Nephron (organoid): ENCODE measurements around the gene CREM.

Source experiments
- H3K27ac Mint-ChIP-seq, 3 experiments: 2 replicates each; pipeline ENCODE4 v1.8.0; 2020; ENCODE audit warnings: mixed read lengths in 3 of 3, mild to moderate bottlenecking in 2 of 3, moderate library complexity in 1 of 3
- H3K27me3 Mint-ChIP-seq: 2 replicates; pipeline ENCODE4 v1.8.0; 2021; ENCODE audit warnings: low read depth, mild to moderate bottlenecking, moderate library complexity, mixed read lengths
- H3K36me3 Mint-ChIP-seq: 2 replicates; pipeline ENCODE4 v1.8.0; 2020; ENCODE audit warnings: low read depth, mixed read lengths
- H3K4me1 Mint-ChIP-seq: 2 replicates; pipeline ENCODE4 v1.8.0; 2020; ENCODE audit warnings: mixed read lengths
- H3K4me3 Mint-ChIP-seq, 3 experiments: 2 replicates each; pipeline ENCODE4 v1.8.0; 2020; ENCODE audit warnings: mild to moderate bottlenecking in 3 of 3, mixed read lengths in 3 of 3, moderate library complexity in 2 of 3
- H3K9me3 Mint-ChIP-seq: 2 replicates; pipeline ENCODE4 v1.8.0; 2020; ENCODE audit warnings: mixed read lengths
- CTCF ChIP-seq, 3 experiments: fragments of 200-600 bp; sonication (generic); IDR thresholded peaks; one replicate each; pipeline ENCODE4 v1.5.0; 2021; ENCODE audit warnings: antibody characterized with exemption in 3 of 3; ENCODE audit not compliant: unreplicated experiment in 3 of 3

The CREM gene

GRCh38 chr10:35251373-35252100 lies 124.9 kb downstream of the CREM start:
- Mint-ChIP-seq H3K4me3 (no peak overlapping the region), H3K4me1 (no peaks in the 10 kb centered on the region), H3K27me3 (no peaks in the 10 kb centered on the region), H3K9me3 (peaks cover 5% of the 10 kb centered on the region), H3K27ac (no peak overlapping the region), H3K36me3 (no peaks in the 10 kb centered on the region)
- TF ChIP-seq CTCF (IDR thresholded peaks at IDR 0.05; ENCODE audit: unreplicated experiment in 3 of 3) = no peak

GRCh38 chr10:35257057-35257983 lies 130.7 kb downstream of the CREM start:
- Mint-ChIP-seq H3K36me3 (peaks cover 5% of the 10 kb centered on the region), H3K27me3 (peaks cover 7% of the 10 kb centered on the region), H3K4me3 (no peak overlapping the region), H3K9me3 (peaks cover 20% of the 10 kb centered on the region), H3K27ac (no peak overlapping the region), H3K4me1 (no peaks in the 10 kb centered on the region)
- TF ChIP-seq CTCF (IDR thresholded peaks at IDR 0.05; ENCODE audit: unreplicated experiment in 3 of 3) = no peak

GRCh38 chr10:35259769-35260397 lies 133.2 kb downstream of the CREM start:
- Mint-ChIP-seq H3K27me3 (peaks cover 7% of the 10 kb centered on the region), H3K4me3 (no peak overlapping the region), H3K9me3 (peaks cover 20% of the 10 kb centered on the region), H3K4me1 (no peaks in the 10 kb centered on the region), H3K27ac (no peak overlapping the region), H3K36me3 (peaks cover 5% of the 10 kb centered on the region)
- TF ChIP-seq CTCF (IDR thresholded peaks at IDR 0.05; ENCODE audit: unreplicated experiment in 3 of 3) = no peak

- peaks cover 9% of the 10 kb centered on the region for H3K9me3 Mint-ChIP-seq
- TF ChIP-seq CTCF (IDR thresholded peaks at IDR 0.05; ENCODE audit: unreplicated experiment in 3 of 3) = no peak
These were observed 135.8 kb downstream of the CREM start for GRCh38 chr10:35262436-35262835.

More at GRCh38 chr10:35262436-35262835, 135.8 kb downstream of the CREM start:
- Mint-ChIP-seq H3K4me3 (no peak overlapping the region), H3K36me3 (peaks cover 5% of the 10 kb centered on the region), H3K4me1 (peaks cover 3% of the 10 kb centered on the region), H3K27me3 (peaks cover 7% of the 10 kb centered on the region), H3K27ac (no peak overlapping the region)
